ENCODE measurements around the gene PDE1C.
"Not testable (repeated sequence)": the region's sequence is repeated elsewhere in the genome, so short reads cannot be mapped to it uniquely, and the experiment has no call there.

Gene PDE1C

DNA sequence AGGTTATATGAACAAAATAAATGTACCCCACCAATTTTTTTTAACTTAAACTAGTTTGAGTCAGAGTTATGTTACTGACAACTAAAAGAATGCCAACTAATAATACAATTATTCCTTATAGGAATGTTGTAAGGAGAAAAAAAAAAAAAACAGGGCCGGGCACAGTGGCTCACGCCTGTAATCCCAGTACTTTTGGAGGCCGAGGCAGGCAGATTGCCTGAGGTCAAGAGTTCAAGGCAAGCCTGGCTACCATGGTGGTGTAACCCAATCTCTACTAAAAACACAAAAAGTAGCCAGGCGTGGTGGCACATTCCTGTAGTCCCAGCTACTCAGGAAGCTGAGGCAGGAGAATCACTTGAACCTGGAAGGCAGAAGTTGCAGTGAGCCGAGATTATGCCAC is 6.6 kb upstream of the PDE1C start:
- not testable (repeated sequence) for DNase-seq (ENCODE audit: low read depth, low spot score); H3K27ac ChIP-seq (ENCODE audit: low read length); H3K4me1 ChIP-seq (ENCODE audit: control insufficient read depth, insufficient read depth, low read length); H3K4me3 ChIP-seq (ENCODE audit: low read length); H3K9me3 ChIP-seq (ENCODE audit: control insufficient read depth, insufficient read depth, low read length); H3K27me3 ChIP-seq (ENCODE audit: control insufficient read depth, insufficient read depth, low read length); H3K36me3 ChIP-seq (ENCODE audit: control insufficient read depth, insufficient read depth, low read length)
- no CpG with 5 or more reads among the region's 5 CpGs for WGBS (ENCODE audit: insufficient coverage, insufficient read length)

- no peaks in the 10 kb centered on the region for H3K36me3 ChIP-seq (ENCODE audit: control insufficient read depth, insufficient read depth, low read length)
- H3K27me3 ChIP-seq (ENCODE audit: control insufficient read depth, insufficient read depth, low read length) = peaks cover 16% of the 10 kb centered on the region
- DNase-seq (ENCODE audit: low read depth, low spot score) = no peak
- H3K4me1 ChIP-seq (ENCODE audit: control insufficient read depth, insufficient read depth, low read length) = no peaks in the 10 kb centered on the region; the same call in 1 of the 2 replicates
- no peak overlapping the region for H3K27ac ChIP-seq (ENCODE audit: low read length)
- H3K4me3 ChIP-seq (ENCODE audit: low read length) = no peak overlapping the region
- no peaks in the 10 kb centered on the region for H3K9me3 ChIP-seq (ENCODE audit: control insufficient read depth, insufficient read depth, low read length)
- WGBS (ENCODE audit: insufficient coverage, insufficient read length) = no CpG with 5 or more reads among the region's 4 CpGs
Observed at GRCh38 chr7:32075612-32076011, 5.4 kb upstream of the PDE1C start.

DNA sequence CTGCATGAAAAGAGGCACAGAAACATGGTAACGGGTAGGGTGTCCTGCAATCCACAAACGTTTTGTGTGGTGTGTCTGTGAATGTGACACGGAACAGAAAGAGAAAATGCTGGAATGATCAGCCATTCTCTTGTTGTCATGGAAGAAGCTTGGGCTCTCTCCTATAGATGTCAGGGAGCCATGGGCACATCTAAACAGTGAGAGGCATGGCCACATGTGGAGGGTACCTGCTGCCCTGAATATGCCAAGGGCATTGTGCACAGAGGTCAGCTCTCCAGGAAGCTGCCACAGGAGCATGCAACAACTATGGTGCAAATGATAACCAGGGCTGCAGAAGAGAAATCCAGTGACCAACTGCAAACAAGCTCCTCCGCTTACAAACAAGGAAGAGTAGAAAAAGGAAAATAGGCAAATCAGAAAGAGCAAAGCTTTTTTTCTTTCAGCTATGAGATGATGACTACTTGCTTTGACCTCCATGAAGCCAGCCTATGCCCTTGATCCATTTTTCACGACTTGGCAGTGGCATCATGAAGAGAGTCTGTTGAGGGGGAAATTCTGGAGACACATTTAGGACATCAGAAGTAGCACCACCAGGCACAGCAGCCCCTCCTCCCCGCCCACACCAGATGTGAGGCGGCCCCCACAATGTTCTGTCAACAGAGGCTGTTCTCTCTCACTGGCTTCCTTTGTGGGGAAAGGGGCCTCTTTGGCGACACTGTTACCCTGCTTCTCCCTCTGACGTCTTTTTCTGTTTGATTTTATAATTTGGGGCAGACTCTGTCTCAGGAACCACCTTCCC is 4.8 kb upstream of the PDE1C start:
- WGBS (ENCODE audit: insufficient coverage, insufficient read length) = no CpG with 5 or more reads among the region's 9 CpGs
- DNase-seq (ENCODE audit: low read depth, low spot score) = no peak
- Histone ChIP-seq H3K27me3 (ENCODE audit: control insufficient read depth, insufficient read depth, low read length) (peaks cover 22% of the 10 kb centered on the region), H3K9me3 (ENCODE audit: control insufficient read depth, insufficient read depth, low read length) (no peaks in the 10 kb centered on the region), H3K27ac (ENCODE audit: low read length) (no peak overlapping the region), H3K36me3 (ENCODE audit: control insufficient read depth, insufficient read depth, low read length) (no peaks in the 10 kb centered on the region), H3K4me1 (ENCODE audit: control insufficient read depth, insufficient read depth, low read length) (no peaks in the 10 kb centered on the region; the same call in 1 of the 2 replicates), H3K4me3 (ENCODE audit: low read length) (no peak overlapping the region)

GRCh38 chr7:32073533-32073932 is 3.3 kb upstream of the PDE1C start:
- no peak overlapping the region for H3K27ac ChIP-seq (ENCODE audit: low read length)
- WGBS (ENCODE audit: insufficient coverage, insufficient read length) = no CpG with 5 or more reads among the region's 1 CpG
- no peaks in the 10 kb centered on the region for H3K9me3 ChIP-seq (ENCODE audit: control insufficient read depth, insufficient read depth, low read length)
- H3K4me3 ChIP-seq (ENCODE audit: low read length) = no peak overlapping the region
- no peaks in the 10 kb centered on the region for H3K36me3 ChIP-seq (ENCODE audit: control insufficient read depth, insufficient read depth, low read length)
- no peaks in the 10 kb centered on the region; the same call in 1 of the 2 replicates for H3K4me1 ChIP-seq (ENCODE audit: control insufficient read depth, insufficient read depth, low read length)
- H3K27me3 ChIP-seq (ENCODE audit: control insufficient read depth, insufficient read depth, low read length) = peaks cover 36% of the 10 kb centered on the region
- DNase-seq (ENCODE audit: low read depth, low spot score) = no peak

- H3K4me1 ChIP-seq (ENCODE audit: control insufficient read depth, insufficient read depth, low read length) = no peaks in the 10 kb centered on the region; the same call in 1 of the 2 replicates
- H3K27ac ChIP-seq (ENCODE audit: low read length) = no peak overlapping the region
- no peak overlapping the region for H3K4me3 ChIP-seq (ENCODE audit: low read length)
- no peaks in the 10 kb centered on the region for H3K9me3 ChIP-seq (ENCODE audit: control insufficient read depth, insufficient read depth, low read length)
- WGBS (ENCODE audit: insufficient coverage, insufficient read length) = no CpG with 5 or more reads among the region's 2 CpGs
- peaks cover 40% of the 10 kb centered on the region for H3K27me3 ChIP-seq (ENCODE audit: control insufficient read depth, insufficient read depth, low read length)
- H3K36me3 ChIP-seq (ENCODE audit: control insufficient read depth, insufficient read depth, low read length) = no peaks in the 10 kb centered on the region
- no peak for DNase-seq (ENCODE audit: low read depth, low spot score)
Observed at GRCh38 chr7:32072397-32072796, 2.2 kb upstream of the PDE1C start.

DNA sequence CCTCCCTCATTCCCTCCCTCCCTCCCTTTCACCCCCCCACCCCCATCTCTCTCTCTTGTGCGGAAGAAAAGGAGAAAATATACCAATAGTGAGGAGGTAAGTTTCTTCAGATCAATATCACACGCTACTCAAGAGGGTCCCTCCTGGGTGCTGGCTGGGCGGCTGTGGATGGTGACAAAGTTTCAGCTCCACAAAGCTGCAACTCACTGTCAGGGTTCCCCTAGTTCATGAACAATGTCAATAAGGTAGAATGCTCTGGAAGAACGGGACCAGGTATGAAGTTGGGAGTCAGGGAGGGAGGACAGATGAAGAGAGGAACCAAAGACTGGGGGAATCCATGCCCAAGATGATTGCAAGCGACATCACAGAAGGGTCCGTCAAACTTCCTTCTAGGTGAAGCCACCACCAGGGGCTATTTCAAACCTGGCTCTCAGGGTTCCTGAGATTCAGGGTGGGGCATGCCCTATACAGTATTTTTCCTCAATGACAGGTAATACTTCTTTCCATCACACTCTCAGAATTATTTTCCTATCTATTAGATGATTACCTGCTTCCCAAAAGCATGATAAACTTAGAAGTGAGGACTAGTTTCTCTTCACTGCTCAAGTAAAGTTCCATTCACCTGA is 1.4 kb upstream of the PDE1C start:
- H3K9me3 ChIP-seq (ENCODE audit: control insufficient read depth, insufficient read depth, low read length) = no peaks in the 10 kb centered on the region
- no peaks in the 10 kb centered on the region for H3K36me3 ChIP-seq (ENCODE audit: control insufficient read depth, insufficient read depth, low read length)
- H3K27me3 ChIP-seq (ENCODE audit: control insufficient read depth, insufficient read depth, low read length) = peaks cover 40% of the 10 kb centered on the region
- no peaks in the 10 kb centered on the region; the same call in 1 of the 2 replicates for H3K4me1 ChIP-seq (ENCODE audit: control insufficient read depth, insufficient read depth, low read length)
- WGBS (ENCODE audit: insufficient coverage, insufficient read length) = no CpG with 5 or more reads among the region's 6 CpGs
- H3K27ac ChIP-seq (ENCODE audit: low read length) = no peak overlapping the region
- H3K4me3 ChIP-seq (ENCODE audit: low read length) = no peak overlapping the region; the same call in 1 of the 2 replicates
- no peak for DNase-seq (ENCODE audit: low read depth, low spot score)

DNA sequence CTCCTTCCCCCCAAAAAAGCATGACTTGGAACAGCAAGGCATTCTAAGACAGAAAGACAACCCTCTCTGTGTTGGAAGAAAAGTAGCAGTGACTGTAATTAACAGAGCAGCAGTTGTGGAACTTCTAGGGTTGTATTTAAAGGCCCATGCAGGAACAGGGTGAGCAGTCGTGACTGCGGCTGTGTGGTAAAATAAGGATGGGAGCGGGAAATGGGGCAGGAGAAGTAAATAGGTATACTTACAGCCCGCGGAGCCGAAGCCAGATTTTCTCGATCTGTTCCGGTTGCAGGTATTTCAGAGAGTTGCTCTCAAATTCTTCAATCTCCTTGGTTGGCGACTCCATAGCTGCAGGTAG is 179 bp downstream of the PDE1C start:
- DNase-seq (ENCODE audit: low read depth, low spot score) = no peak
- Histone ChIP-seq H3K4me1 (ENCODE audit: control insufficient read depth, insufficient read depth, low read length) (no peaks in the 10 kb centered on the region; the same call in 1 of the 2 replicates), H3K9me3 (ENCODE audit: control insufficient read depth, insufficient read depth, low read length) (no peaks in the 10 kb centered on the region), H3K36me3 (ENCODE audit: control insufficient read depth, insufficient read depth, low read length) (no peaks in the 10 kb centered on the region), H3K27me3 (ENCODE audit: control insufficient read depth, insufficient read depth, low read length) (peaks cover 40% of the 10 kb centered on the region), H3K27ac (ENCODE audit: low read length) (no peak overlapping the region), H3K4me3 (ENCODE audit: low read length) (peak overlapping the region; percentile 51; the same call in 1 of the 2 replicates)
- no CpG with 5 or more reads among the region's 9 CpGs for WGBS (ENCODE audit: insufficient coverage, insufficient read length)

GRCh38 chr7:32069116-32069650 is 1.0 kb downstream of the PDE1C start:
- H3K27me3 ChIP-seq (ENCODE audit: control insufficient read depth, insufficient read depth, low read length) = peaks cover 40% of the 10 kb centered on the region
- DNase-seq (ENCODE audit: low read depth, low spot score) = no peak
- no peaks in the 10 kb centered on the region for H3K36me3 ChIP-seq (ENCODE audit: control insufficient read depth, insufficient read depth, low read length)

GRCh38 chr7:32068411-32069101 is 1.7 kb downstream of the PDE1C start:
- WGBS (ENCODE audit: insufficient coverage, insufficient read length) = no CpG with 5 or more reads among the region's 11 CpGs
- no peak overlapping the region for H3K4me3 ChIP-seq (ENCODE audit: low read length)
- H3K36me3 ChIP-seq (ENCODE audit: control insufficient read depth, insufficient read depth, low read length) = no peaks in the 10 kb centered on the region
- H3K4me1 ChIP-seq (ENCODE audit: control insufficient read depth, insufficient read depth, low read length) = no peaks in the 10 kb centered on the region
- peaks cover 40% of the 10 kb centered on the region for H3K27me3 ChIP-seq (ENCODE audit: control insufficient read depth, insufficient read depth, low read length)
- no peaks in the 10 kb centered on the region for H3K9me3 ChIP-seq (ENCODE audit: control insufficient read depth, insufficient read depth, low read length)
- H3K27ac ChIP-seq (ENCODE audit: low read length) = no peak overlapping the region
- DNase-seq (ENCODE audit: low read depth, low spot score) = no peak

More at GRCh38 chr7:32069116-32069650, 1.0 kb downstream of the PDE1C start:
- Histone ChIP-seq H3K9me3 (ENCODE audit: control insufficient read depth, insufficient read depth, low read length) (no peaks in the 10 kb centered on the region), H3K4me1 (ENCODE audit: control insufficient read depth, insufficient read depth, low read length) (no peaks in the 10 kb centered on the region), H3K4me3 (ENCODE audit: low read length) (no peak overlapping the region), H3K27ac (ENCODE audit: low read length) (no peak overlapping the region)

- DNase-seq (ENCODE audit: low read depth, low spot score) = no peak
- no peaks in the 10 kb centered on the region for H3K9me3 ChIP-seq (ENCODE audit: control insufficient read depth, insufficient read depth, low read length)
- no peak overlapping the region for H3K4me3 ChIP-seq (ENCODE audit: low read length)
- H3K4me1 ChIP-seq (ENCODE audit: control insufficient read depth, insufficient read depth, low read length) = no peaks in the 10 kb centered on the region
- H3K27me3 ChIP-seq (ENCODE audit: control insufficient read depth, insufficient read depth, low read length) = peaks cover 30% of the 10 kb centered on the region
- H3K27ac ChIP-seq (ENCODE audit: low read length) = no peak overlapping the region
- no CpG with 5 or more reads among the region's 2 CpGs for WGBS (ENCODE audit: insufficient coverage, insufficient read length)
- no peaks in the 10 kb centered on the region for H3K36me3 ChIP-seq (ENCODE audit: control insufficient read depth, insufficient read depth, low read length)
Observed at GRCh38 chr7:32066441-32066840, 3.8 kb downstream of the PDE1C start.

Data from iPS DF 6.9 (cell line).